ENCODE results near the gene SCAPER. TPM values are rescaled to one million over a fixed set of nuclear protein-coding genes. Genes with fewer than 3 reads are reported as not detected.
A peak's percentile ranks its signal among the peaks of the same experiment; 100 is the strongest.

Gene SCAPER
- total RNA-seq, 2 donors from 2014 or later = 25.8 to 56.7 TPM

DNA sequence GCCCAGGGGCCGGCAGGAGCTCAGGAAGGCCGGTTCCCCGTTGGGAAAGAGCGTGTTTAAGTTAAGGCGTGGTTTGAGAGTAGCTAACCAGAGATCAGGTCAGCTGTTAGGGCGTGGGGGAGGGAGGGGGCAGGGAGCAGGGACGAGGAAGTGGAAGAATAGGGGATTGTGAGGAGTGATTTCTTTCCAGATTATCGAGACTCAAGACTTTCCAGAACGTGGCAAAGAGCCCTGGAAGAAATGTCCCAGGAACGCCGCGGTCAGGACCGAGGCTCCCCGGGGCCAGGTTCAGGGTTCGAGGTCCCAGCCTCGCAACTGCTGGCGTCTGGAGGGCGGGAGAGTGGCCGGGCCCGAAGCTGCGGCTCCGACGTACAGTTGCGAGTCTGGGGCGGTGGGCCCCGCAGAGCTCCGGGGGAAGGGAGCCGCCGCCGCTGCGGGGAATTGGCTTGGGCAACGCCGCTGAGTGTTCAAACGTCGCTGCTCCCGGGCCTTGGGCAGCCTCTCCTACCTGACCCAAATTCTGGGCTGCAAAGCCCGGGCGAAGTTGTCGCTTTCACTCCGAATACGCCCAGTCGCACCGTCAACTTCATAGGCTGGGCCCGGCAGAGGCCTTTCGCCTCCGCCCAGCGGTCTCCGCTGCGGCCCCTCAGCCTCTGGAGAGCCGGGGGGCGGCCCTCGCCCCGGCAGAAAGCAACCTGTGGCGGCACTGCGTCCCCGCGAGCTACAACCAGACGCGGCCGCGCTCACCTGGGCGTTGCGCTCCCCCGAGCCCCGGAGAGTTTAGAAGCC, 559.1 kb downstream of the SCAPER start:
- Mint-ChIP-seq H3K9me3 (no peaks in the 10 kb centered on the region), H3K4me3 (peak overlapping the region; percentile 58), H3K36me3 (ENCODE audit: low read depth) (peaks cover 43% of the 10 kb centered on the region), H3K27ac (no peak overlapping the region), H3K4me1 (peaks cover 7% of the 10 kb centered on the region), H3K27me3 (peaks cover 45% of the 10 kb centered on the region)
- ATAC-seq (replicated peaks) = peak; percentile 21

DNA sequence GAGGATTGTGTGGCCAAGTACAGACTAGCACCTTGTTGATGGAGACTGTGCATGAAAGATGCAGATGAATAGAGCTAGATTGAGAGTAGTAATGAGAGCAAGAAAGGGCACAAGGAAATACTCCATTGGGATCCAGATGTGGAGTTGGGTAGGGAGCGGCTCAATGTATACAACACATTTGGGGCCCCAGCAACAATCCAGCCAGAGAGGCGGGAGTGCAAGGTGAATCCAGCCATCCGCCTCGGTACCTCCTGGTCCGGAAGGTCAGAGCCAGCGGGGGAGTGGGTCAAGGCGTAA, 559.6 kb downstream of the SCAPER start:
- H3K27me3 Mint-ChIP-seq = peaks cover 45% of the 10 kb centered on the region
- peaks cover 7% of the 10 kb centered on the region for H3K4me1 Mint-ChIP-seq

DNA sequence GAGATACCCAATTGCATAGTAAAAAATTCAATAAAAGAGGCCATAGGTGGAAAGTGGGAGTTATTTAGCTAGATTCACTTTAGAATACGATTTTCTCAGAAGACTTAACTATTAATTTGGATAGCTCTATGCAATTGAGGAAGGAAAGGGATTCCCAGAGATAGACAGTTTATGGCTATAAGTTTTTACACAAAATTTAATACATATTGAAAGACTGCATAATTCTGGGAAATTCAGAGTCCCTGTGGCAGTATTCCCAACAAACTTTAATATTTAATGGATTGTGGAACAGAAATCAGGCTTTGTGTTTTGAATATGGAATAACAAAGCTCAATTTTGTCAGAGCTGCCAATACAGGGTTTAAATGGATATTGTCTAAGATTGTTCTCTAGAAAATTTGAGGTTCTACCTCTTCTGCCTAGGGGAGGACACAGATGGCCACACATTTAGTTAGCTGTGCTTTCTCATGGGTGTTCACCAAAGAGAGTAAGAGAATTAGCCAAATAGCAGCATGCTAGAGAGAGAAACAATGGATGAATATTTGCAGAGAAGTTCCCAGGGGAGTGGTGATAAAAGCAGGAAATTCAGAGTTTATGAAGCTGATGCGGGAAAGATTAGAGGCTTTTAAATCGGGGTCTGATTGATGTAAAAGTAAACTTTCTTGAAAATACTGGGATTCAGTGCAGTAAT, 560.1 kb downstream of the SCAPER start:
- peaks cover 10% of the 10 kb centered on the region for H3K4me1 Mint-ChIP-seq
- peaks cover 49% of the 10 kb centered on the region for H3K27me3 Mint-ChIP-seq
- H3K27ac Mint-ChIP-seq = no peak overlapping the region
- H3K4me3 Mint-ChIP-seq = peak overlapping the region; percentile 58
- no peaks in the 10 kb centered on the region for H3K9me3 Mint-ChIP-seq
- ATAC-seq (replicated peaks) = no peak
- peaks cover 36% of the 10 kb centered on the region for H3K36me3 Mint-ChIP-seq (ENCODE audit: low read depth)

More for the DNA sequence above, 559.6 kb downstream of the SCAPER start:
- H3K9me3 Mint-ChIP-seq = no peaks in the 10 kb centered on the region
- peak overlapping the region; percentile 58 for H3K4me3 Mint-ChIP-seq
- no peak overlapping the region for H3K27ac Mint-ChIP-seq
- no peak for ATAC-seq (replicated peaks)
- H3K36me3 Mint-ChIP-seq (ENCODE audit: low read depth) = peaks cover 38% of the 10 kb centered on the region

DNA sequence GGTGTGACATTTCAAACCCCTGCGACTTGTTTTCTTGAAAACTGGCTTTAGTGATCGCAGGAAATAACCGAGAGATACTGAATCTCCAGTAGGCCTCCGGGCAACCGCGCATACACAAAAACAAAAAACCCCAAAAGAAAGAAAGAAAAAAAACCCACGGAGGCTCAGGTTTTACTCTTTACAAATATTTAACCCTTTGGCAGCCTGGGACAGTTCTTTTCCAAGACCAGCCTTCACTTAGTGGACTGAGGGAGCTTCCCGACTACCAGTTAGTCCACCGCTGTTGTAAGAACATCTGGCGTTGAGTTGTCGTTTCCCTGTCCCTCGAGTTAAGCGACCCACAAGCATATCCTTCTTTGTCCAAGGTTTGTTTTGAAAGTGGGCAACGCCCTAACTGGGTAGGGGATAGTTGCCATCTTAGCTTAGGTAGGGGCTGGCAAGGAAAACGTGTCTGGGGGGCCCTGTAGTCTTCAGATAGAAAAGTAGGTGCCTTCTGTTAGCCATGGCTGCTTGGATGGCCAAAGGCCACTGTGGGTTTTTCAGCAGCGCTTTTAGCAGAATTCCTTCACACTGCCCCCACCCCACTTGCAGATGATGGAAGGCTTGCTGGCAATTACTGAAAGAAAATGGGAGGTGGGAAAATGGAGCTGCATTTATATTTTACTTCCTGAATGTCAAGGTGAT, 561.7 kb downstream of the SCAPER start:
- Mint-ChIP-seq H3K27me3 (peaks cover 64% of the 10 kb centered on the region), H3K4me1 (peaks cover 19% of the 10 kb centered on the region), H3K9me3 (no peaks in the 10 kb centered on the region), H3K27ac (no peak overlapping the region), H3K36me3 (ENCODE audit: low read depth) (peaks cover 34% of the 10 kb centered on the region), H3K4me3 (no peak overlapping the region)
- ATAC-seq (replicated peaks) = no peak

DNA sequence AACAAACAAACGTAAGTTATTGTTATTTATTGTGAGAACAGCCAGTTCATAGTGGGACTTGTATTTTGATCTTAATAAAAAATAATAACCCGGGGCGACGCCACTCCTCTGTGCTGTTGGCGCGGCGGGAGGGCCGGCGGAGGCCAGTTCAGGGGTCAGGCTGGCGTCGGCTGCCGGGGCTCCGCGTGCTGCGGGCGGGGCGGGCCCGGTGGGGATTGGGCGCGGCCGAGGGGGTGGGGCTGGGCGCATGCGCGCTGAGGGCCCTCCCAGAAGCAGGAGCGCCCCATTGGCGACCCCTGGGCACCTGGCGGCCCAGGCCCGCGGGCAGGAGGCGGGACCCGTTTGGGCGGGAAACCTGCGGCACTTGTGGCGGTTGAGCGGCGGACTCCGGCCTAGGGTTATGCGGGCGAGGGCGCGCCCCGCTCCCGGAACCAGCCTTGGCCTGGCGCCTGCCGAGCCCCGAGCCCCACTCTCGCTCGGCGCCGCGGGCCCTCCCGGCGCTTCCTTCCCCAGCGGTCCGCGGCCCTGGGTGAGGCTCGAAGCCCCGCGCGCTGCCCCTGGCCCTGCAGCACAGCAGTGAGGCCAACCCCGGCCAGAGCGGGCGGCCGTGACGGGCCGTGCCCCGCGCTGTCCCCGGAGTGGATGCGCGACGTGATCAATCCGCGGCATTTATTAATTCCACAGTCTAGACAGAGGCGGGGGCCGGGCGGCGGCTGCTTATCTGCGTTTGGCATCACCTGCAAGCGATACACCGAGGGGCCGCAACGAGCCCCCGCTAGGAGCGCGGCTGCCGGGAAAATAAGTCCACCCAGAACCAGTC, 562.5 kb downstream of the SCAPER start:
- Mint-ChIP-seq H3K4me3 (peak overlapping the region; percentile 83), H3K27ac (no peak overlapping the region), H3K9me3 (no peaks in the 10 kb centered on the region), H3K27me3 (peaks cover 59% of the 10 kb centered on the region), H3K36me3 (ENCODE audit: low read depth) (peaks cover 26% of the 10 kb centered on the region), H3K4me1 (peaks cover 21% of the 10 kb centered on the region)
- ATAC-seq (replicated peaks) = no peak

DNA sequence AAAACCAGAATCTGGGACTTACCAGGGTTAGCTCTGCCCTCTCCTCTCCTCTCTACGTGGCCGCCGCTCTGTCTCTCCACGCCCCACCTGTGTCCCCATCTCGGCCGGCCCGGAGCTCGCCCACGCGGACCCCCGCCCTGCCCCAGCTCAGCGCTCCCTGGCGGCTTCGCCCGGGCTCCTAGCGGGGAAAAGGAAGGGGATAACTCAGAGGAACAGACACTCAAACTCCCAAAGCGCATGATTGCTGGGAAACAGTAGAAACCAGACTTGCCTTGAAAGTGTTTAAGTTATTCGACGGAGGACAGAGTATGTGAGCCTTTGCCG, 563.1 kb downstream of the SCAPER start:
- no peak for ATAC-seq (replicated peaks)
- peaks cover 63% of the 10 kb centered on the region for H3K27me3 Mint-ChIP-seq
- H3K9me3 Mint-ChIP-seq = no peaks in the 10 kb centered on the region
- H3K36me3 Mint-ChIP-seq (ENCODE audit: low read depth) = peaks cover 29% of the 10 kb centered on the region
- no peak overlapping the region for H3K27ac Mint-ChIP-seq
- H3K4me1 Mint-ChIP-seq = peaks cover 25% of the 10 kb centered on the region
- peak overlapping the region; percentile 83 for H3K4me3 Mint-ChIP-seq

DNA sequence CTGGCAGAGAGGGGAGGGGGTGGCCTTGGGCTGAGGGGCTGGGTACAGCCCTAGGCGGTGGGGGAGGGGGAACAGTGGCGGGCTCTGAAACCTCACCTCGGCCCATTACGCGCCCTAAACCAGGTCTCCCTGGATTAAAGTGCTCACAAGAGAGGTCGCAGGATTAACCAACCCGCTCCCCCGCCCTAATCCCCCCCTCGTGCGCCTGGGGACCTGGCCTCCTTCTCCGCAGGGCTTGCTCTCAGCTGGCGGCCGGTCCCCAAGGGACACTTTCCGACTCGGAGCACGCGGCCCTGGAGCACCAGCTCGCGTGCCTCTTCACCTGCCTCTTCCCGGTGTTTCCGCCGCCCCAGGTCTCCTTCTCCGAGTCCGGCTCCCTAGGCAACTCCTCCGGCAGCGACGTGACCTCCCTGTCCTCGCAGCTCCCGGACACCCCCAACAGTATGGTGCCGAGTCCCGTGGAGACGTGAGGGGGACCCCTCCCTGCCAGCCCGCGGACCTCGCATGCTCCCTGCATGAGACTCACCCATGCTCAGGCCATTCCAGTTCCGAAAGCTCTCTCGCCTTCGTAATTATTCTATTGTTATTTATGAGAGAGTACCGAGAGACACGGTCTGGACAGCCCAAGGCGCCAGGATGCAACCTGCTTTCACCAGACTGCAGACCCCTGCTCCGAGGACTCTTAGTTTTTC, 563.6 kb downstream of the SCAPER start:
- peaks cover 34% of the 10 kb centered on the region for H3K36me3 Mint-ChIP-seq (ENCODE audit: low read depth)
- H3K4me3 Mint-ChIP-seq = peak overlapping the region; percentile 83
- no peak overlapping the region for H3K27ac Mint-ChIP-seq
- H3K9me3 Mint-ChIP-seq = no peaks in the 10 kb centered on the region
- H3K27me3 Mint-ChIP-seq = peaks cover 68% of the 10 kb centered on the region
- peaks cover 30% of the 10 kb centered on the region for H3K4me1 Mint-ChIP-seq
- no peak for ATAC-seq (replicated peaks)

DNA sequence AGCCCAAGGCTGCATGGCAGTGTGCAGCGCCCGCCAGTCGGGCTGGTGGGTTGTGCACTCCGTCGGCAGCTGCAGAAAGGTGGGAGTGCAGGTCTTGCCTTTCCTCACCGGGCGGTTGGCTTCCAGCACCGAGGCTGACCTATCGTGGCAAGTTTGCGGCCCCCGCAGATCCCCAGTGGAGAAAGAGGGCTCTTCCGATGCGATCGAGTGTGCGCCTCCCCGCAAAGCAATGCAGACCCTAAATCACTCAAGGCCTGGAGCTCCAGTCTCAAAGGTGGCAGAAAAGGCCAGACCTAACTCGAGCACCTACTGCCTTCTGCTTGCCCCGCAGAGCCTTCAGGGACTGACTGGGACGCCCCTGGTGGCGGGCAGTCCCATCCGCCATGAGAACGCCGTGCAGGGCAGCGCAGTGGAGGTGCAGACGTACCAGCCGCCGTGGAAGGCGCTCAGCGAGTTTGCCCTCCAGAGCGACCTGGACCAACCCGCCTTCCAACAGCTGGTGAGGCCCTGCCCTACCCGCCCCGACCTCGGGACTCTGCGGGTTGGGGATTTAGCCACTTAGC, 564.3 kb downstream of the SCAPER start:
- H3K27me3 Mint-ChIP-seq = peaks cover 69% of the 10 kb centered on the region
- peak; percentile 47 for ATAC-seq (replicated peaks)
- no peaks in the 10 kb centered on the region for H3K9me3 Mint-ChIP-seq
- H3K27ac Mint-ChIP-seq = no peak overlapping the region
- peak overlapping the region; percentile 83 for H3K4me3 Mint-ChIP-seq
- peaks cover 32% of the 10 kb centered on the region for H3K4me1 Mint-ChIP-seq
- peaks cover 35% of the 10 kb centered on the region for H3K36me3 Mint-ChIP-seq (ENCODE audit: low read depth)

DNA sequence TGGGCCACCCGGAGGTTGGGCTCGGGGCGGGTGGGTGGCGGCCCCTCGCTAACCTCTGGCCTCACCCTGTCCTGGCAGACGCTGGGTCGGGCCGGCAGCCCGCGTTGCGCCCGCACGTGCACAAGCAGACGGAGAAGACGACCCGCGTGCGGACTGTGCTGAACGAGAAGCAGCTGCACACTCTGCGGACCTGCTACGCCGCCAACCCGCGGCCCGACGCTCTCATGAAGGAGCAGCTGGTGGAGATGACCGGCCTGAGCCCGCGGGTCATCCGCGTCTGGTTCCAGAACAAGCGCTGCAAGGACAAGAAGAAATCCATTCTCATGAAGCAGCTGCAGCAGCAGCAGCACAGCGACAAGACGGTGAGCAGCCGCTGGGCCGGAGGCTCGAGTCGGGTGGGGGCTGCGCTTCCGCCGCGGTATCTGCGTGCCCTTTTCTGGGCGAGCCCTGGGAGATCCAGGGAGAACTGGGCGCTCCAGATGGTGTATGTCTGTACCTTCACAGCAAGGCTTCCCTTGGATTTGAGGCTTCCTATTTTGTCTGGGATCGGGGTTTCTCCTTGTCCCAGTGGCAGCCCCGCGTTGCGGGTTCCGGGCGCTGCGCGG, 564.8 kb downstream of the SCAPER start:
- H3K4me1 Mint-ChIP-seq = peaks cover 32% of the 10 kb centered on the region
- peaks cover 35% of the 10 kb centered on the region for H3K36me3 Mint-ChIP-seq (ENCODE audit: low read depth)
- no peak overlapping the region for H3K27ac Mint-ChIP-seq
- H3K9me3 Mint-ChIP-seq = no peaks in the 10 kb centered on the region
- no peak for ATAC-seq (replicated peaks)
- peaks cover 70% of the 10 kb centered on the region for H3K27me3 Mint-ChIP-seq
- peak overlapping the region; percentile 83 for H3K4me3 Mint-ChIP-seq

DNA sequence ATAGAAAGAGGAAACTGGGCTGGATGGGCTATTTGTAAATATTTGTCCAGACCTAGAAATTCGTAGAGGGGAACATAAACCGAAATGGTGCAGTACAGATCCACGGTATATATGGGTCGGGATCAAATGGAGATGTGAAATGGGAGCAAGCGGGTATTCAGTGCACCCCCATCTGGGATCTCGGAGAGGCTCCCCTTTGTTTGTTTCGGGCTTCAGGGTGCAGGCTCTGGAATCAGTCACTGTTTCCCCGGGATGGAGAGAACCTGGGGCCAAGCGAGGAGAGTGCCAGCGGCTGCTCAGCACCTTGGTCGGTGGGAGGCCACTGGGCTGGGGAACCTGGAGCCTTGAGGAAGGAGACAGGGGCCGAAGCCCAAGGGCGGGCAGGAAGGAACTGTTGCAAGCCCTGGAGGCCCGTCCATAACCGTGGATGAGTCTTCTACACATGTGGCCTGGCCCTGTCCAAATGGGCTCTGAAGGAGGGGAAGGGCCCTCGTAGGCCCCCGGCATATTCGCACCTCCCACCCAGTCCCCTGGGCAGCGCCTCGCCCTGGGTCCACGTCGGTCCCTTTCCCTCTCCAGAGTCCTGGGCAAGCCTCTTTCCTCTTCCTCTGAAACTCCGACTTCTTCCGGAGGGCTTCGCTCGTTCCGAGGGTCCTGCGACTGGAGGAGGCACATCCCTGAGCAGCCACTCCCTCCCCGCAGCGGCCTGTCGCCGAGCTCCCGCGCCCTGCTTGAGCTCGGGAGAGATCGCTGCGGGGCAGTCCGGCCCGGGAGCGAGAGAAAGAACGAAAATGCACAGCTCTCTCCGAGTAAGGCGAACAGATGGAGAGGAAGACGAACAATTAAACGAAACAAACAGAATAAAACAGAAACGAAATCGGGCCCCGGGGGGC, 565.6 kb downstream of the SCAPER start:
- ATAC-seq (replicated peaks) = no peak
- Mint-ChIP-seq H3K9me3 (no peaks in the 10 kb centered on the region), H3K27me3 (peaks cover 69% of the 10 kb centered on the region), H3K36me3 (ENCODE audit: low read depth) (peaks cover 32% of the 10 kb centered on the region), H3K4me3 (peak overlapping the region; percentile 83), H3K4me1 (peaks cover 30% of the 10 kb centered on the region), H3K27ac (no peak overlapping the region)

DNA sequence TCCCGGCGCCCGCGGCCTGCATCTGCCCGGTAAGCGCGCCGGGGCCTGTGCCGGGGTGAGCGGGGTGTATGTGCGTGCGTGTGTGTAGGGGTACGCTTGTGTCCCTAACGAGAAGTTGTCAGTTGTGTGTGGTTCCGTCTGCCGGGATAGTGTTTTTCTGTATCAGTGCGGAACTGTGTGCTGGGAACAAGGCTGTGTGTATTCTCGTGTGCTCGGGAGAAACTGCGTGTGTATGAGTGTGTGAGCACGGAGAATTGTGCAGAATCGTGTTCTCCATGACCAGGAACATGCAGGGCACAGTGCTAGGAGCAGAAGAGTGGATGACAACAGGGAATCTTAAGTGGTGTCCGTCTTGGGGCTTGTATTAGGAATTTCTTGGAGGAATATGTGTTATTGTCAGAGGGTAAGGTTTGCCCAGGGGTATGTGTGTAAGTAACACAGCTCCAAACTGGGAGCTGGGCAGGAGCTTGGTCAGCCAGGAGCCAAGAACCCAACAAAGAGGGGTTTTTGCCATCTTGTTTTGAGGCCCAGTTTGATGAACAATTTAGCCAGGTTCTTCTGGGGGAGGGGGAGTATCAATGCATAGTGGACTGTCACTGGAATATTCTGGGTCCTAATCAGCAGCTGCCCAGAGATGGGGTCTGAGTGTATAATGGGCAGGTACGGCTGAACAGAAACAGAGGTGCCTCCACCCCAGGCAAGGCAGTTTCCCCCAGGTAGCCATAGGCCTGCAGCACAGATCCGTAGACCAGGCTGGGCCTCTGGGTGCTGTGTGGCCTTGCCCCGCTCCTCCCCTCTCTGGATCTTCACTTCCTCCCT, 566.4 kb downstream of the SCAPER start:
- H3K36me3 Mint-ChIP-seq (ENCODE audit: low read depth) = peaks cover 32% of the 10 kb centered on the region
- no peak for ATAC-seq (replicated peaks)
- peaks cover 34% of the 10 kb centered on the region for H3K4me1 Mint-ChIP-seq
- H3K4me3 Mint-ChIP-seq = peak overlapping the region; percentile 83
- no peaks in the 10 kb centered on the region for H3K9me3 Mint-ChIP-seq
- H3K27me3 Mint-ChIP-seq = peaks cover 67% of the 10 kb centered on the region
- H3K27ac Mint-ChIP-seq = no peak overlapping the region
